Activated T-helper 1 cell treated with anti-CD3 and anti-CD28 coated beads, Interleukin-2, amount 50 U/mL, for 16 hours (primary cell): ENCODE results near the gene CCDC81.

Experiments
- DNase-seq, 2 donors: peaks; one replicate each; pipeline ENCODE4 v3.0.0-alpha.2; 2020; ENCODE audit warnings: low read depth in 1 of 2, low spot score in 1 of 2

CCDC81 gene

DNA sequence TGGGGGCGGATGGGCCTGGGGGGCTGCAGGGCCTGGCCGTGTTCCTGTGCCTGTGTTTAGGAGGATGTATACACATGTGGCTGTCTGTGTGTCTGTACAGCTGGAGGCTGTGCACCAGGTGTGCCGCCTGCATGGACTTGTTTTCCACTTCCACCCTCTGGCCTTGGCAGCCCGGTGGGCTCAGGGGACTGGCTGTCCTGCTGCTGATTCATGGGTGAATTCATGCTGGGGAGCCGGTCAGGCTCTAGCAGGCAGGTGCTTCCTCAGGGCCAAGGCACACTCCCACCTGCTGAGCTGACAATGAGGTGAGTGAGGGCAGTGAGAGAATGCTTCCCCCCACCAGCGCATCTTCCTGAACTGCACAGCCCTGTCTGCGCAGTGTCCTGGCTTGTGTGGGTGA lies 88.4 kb downstream of the CCDC81 start:
- DNase-seq, result no peak

GRCh38 chr11:86463955-86464354 lies 89.3 kb downstream of the CCDC81 start:
- no peak for DNase-seq

GRCh38 chr11:86464509-86465221 lies 90.0 kb downstream of the CCDC81 start:
- DNase-seq, result no peak

- no peak for DNase-seq
Observed at GRCh38 chr11:86468169-86468568, 93.5 kb downstream of the CCDC81 start.

- DNase-seq, result no peak
Observed at GRCh38 chr11:86469491-86470388, 95.1 kb downstream of the CCDC81 start.
